ENCODE measurements around the gene PIM3.
"Not testable (repeated sequence)": the region's sequence is repeated elsewhere in the genome, so short reads cannot be mapped to it uniquely, and the experiment has no call there.

PIM3 gene

GRCh38 chr22:49943405-49943765 is 17.2 kb upstream of the PIM3 start:
- no peak for DNase-seq (ENCODE audit: low read depth in 2 of 2)

DNA sequence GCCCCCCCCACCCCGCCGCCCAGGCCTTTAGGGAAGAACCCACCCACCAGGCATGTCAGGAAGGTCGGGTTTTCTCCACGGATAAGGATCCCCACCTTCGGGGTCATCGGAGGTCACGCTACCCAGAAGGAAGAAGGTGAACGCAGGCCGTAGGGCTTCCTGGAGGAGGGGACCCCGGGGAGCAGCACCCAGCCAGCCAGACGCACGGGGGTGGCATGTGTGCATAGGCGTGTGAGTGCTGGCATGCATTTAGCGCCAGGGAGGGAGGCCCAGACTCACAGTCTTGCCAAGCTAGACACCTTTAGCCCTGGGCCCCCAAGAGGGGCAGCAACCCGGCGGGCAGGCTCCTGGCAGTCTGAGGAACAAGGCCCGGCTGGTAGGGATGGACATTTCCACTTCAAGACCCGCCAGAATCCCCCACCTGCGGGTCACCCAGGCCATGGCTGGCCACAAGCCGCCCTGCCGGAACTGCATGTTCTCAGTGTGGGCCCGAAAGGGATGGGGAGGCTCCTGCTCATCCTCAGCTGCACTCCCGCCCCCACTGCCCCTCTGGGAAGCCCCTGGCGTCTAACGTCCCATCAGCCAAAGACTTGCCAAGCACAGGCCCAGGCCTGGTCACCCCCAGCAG is 16.7 kb upstream of the PIM3 start:
- no peak for DNase-seq (ENCODE audit: low read depth in 2 of 2)

DNA sequence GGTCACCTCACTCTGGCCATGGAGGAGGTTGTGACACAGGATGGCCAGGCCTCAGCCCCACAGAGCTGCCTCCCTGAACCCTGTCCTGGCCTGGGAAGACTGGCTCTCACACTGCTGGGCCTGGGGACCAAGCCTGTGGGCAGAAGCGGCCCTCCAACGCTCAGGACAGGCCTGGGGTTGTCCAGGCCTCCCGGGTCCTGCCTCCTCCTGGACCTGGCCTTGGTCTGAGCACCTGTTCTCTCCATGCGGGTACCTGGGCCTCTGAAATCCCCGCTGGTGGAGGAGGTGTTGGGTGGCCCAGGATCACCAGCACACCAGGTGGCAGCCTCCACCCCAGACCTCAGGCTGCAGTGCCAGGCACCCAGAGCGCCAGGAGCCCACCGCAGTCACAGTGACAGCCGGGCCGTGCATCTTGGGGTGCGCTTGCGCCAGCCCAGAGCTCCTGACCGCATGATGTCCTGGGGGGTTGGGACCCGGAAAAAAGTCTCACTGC is 16.1 kb upstream of the PIM3 start:
- DNase-seq (ENCODE audit: low read depth in 2 of 2) = no peak

- DNase-seq (ENCODE audit: low read depth in 2 of 2) = not testable (repeated sequence)
These were observed 15.4 kb upstream of the PIM3 start for GRCh38 chr22:49945042-49945794.

GRCh38 chr22:49946612-49947295 is 13.8 kb upstream of the PIM3 start:
- no peak for DNase-seq (ENCODE audit: low read depth in 2 of 2)

DNA sequence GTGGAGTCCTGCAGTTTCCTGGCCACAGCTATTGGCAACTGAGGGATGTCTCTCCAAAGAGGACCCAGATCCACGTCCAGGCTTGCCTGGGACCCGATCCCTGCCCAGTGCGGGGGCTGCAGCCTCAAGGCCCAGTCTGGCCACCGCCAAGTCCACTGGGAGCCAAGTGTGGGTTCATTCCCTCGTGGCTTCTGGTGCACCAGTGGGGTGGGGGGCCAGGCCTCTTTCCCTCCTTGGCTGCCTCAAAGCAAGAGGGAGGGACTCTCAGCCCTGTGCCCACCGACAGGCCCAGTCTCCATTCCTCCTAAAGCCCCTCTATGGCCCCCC is 13.3 kb upstream of the PIM3 start:
- no peak for DNase-seq (ENCODE audit: low read depth in 2 of 2)

DNA sequence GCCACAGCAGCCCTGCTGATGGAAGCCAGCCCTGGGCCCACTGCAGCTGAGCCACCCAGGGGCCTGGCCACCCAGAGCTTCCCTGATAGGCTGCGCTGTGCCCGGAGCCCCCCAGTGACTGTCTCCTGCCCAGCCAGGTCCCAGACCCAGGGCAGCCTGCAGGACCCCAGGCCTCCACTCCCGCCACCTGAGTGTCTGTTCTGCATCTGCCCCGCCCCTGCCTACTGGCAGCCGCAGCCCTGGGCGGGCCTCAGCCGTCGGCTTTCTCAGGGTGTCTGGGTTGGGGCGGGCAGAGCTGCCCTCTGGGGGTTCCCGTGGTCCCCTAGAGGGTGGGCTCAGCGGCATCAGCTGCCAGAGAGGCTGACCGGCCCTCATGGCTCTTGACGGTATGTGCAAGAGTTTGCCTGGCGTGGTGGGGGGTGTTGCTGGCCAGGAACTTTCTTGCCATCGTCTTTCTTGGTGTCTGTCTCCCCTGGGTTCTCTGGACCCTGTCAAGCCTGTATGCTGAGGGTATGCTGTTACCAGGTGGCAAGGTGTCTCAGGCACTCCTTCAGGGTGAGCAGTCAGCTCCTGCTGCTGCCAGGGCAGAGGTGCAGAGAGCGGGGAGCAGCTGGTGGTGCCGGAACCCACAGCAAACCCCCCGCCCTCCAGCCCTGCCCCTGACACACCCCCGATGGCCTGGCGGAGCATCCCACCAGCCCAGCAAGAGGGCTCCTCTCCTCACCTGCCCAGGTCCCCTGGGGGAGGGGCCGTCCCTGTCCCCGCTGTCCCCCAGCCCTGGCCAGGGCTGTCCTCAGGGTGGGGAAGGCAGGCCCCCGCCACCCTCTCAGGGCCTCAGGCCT is 12.2 kb upstream of the PIM3 start:
- DNase-seq (ENCODE audit: low read depth in 2 of 2) = no peak

DNA sequence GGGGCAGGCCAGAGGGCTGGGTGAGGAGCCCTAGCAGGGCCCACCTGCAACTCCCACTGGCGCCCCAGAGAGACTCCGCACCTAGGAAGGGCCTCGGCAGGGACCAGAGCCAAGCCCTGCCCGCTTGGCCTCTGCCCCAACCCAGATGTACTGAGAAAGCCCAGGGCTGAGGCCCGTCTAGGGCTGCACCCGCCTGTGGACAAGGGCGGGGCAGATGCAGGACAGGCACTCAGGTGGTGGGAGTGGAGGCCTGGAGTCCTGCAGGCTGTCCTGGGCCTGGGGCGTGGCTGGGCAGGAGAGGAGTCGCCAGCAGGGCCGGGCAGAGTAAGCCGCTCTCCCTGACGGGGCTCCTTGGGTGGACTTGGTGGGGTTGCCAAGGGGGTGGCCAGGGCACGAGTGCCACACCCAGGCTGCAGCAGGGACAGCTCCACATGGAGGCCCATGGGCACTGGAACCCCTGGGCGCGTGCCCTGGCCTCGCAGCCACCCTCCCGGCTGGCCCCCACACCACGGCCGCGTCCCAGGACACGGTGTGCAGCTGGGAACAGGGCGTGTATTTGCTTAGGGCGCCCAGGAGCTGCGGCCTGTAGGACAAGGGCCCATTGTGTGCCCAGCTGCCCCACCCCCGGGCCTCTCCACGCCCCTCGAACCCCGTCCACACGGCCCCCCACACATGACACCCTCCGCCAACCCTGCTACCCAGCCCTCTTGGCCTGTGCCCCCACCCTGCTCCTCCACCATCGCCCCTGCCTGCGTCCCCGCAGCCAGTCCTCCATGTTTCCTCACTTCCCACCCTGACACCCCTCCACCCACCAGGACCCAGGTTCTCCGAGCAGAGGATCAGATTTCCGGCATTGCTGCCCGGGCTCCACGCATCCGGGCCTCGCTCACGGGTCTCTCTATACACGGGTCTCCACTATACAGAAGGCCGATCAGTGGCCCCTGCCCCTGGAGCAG is 11.3 kb upstream of the PIM3 start:
- DNase-seq (ENCODE audit: low read depth in 2 of 2) = no peak

- no peak for DNase-seq (ENCODE audit: low read depth in 2 of 2)
These were observed 10.7 kb upstream of the PIM3 start for GRCh38 chr22:49949914-49950292.

DNA sequence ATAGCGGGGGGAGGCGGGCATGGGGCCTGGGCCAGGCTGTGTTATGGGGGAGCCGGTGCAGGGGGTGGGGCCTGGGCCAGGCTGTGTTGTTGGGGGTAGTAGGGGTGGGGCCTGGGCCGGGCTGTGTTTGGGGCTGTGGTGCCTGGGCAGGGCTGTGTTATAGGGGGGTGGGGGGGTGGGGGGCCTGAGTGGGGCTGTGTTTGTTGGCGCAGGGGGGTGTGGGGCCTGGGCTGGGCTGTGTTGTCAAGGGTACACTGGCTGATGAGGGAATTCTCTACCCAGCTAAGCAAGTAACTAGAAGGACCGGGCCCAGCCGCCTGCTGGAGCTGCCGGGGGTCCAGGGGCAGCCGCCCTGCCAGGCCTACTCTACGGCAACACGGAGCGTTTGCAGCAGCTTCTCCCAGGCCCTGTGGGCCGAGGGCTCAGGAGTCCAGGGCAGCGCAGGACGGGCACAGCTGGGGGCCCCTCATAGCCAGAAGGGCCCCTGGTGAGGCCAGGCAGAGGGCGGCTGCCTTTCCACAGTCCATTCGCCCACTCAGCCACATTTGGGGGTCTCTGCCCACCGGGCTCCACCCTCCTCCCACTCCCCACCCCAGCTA is 10.1 kb upstream of the PIM3 start:
- DNase-seq (ENCODE audit: low read depth in 2 of 2) = no peak

DNA sequence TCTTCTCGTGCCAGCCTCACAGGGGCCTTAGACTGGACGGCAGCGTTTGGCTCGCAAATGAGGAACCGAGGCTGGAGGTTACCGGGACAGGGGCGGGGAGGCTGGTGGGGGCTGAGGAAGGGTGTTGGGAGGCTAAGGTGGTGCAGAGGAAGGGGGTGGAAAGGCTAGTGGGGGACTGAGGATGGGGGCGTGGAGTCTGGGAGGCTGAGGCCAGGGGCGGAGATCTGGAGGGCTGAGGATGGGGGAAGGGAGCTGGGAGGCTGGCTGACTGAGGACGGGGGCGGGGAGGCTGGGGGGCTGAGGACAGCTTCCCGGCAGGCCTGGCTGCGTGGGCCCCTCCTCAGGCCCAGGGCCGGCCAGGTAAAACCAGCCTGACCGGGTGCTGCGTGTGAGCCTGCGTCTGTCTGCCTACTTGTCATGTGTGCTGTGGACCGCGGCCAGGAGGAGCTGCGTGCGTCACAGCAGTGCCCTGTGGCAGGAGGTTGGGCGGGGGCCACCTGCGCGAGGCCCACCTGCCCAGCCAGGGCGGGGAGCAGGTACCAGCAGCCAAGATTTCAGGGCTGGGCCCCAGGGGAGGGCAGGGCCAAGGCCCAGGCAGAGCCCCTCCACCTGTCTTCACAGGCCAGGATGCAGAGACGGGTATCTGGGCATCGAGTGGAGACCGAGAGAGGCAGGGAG is 9.4 kb upstream of the PIM3 start:
- DNase-seq (ENCODE audit: low read depth in 2 of 2) = peak in 1 of 2 donors; percentile 75

DNA sequence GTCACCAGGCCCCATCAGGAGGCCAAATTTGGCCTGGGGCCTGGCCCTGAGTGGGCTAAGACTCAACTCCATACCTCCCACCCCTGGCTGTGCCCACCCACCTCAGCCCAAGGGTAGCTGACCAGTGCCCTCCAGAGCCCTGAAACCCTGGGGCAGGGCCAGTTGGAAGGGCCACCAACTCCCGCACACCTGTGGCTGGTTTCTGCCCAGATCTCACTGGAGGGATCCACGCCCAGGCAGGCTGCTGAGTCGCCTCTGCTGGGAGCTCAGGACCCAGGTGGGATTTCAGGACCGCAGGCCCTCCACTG is 8.9 kb upstream of the PIM3 start:
- DNase-seq (ENCODE audit: low read depth in 2 of 2) = no peak

- no peak for DNase-seq (ENCODE audit: low read depth in 2 of 2)
These were observed 8.3 kb upstream of the PIM3 start for GRCh38 chr22:49951986-49952896.

GRCh38 chr22:49953027-49953679 is 7.4 kb upstream of the PIM3 start:
- no peak for DNase-seq (ENCODE audit: low read depth in 2 of 2)

GRCh38 chr22:49953680-49954344 is 6.8 kb upstream of the PIM3 start:
- DNase-seq (ENCODE audit: low read depth in 2 of 2) = no peak

DNA sequence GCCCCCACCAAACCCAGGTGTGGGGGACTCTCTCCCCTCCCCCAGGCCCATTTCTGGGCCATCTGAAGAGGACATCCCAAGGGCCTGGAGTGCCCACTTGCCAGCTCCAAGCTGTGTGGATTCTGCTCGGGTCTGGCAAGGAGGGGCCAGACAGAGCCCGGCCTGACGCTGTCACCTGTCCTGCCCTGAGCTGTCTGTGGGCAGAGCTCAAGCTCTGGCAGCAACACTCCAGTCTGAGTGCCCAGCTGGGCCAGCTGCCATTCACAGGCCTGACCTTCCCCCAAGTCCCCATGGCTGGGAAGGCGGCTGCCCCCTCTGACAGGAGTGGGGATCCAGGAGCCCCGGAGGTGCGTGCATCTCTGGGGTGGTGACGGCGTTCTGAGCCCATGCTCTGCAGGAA is 6.2 kb upstream of the PIM3 start:
- DNase-seq (ENCODE audit: low read depth in 2 of 2) = no peak

GRCh38 chr22:49954991-49955580 is 5.5 kb upstream of the PIM3 start:
- DNase-seq (ENCODE audit: low read depth in 2 of 2) = no peak

All from stimulated activated CD8-positive, alpha-beta memory T cell treated with anti-CD3 and anti-CD28 coated beads, Interleukin-15, amount 100 ng/mL, for 4 hours (primary cell).